HepG2 (cell line): ENCODE measurements around the gene CCDC57. TPM values are rescaled to one million over a fixed set of nuclear protein-coding genes. Genes with fewer than 3 reads are reported as not detected.

Source experiments
- AGO1 ChIP-seq: fragments of 200-400 bp; formaldehyde crosslinking; IDR thresholded peaks from 2 replicates; pipeline ENCODE4 v1.6.1; 2017; ENCODE audit warnings: mild to moderate bottlenecking, low read depth, low read length, moderate library complexity; ENCODE audit not compliant: poor library complexity, severe bottlenecking
- CREB3 ChIP-seq: sonication (generic); formaldehyde crosslinking; IDR thresholded peaks from 2 replicates; pipeline ENCODE4 v1.5.0; 2020; ENCODE audit warnings: missing genetic modification reagents
- GATAD1 ChIP-seq: IDR thresholded peaks from 2 replicates; pipeline ENCODE4 v1.6.1; 2016; ENCODE audit warnings: missing genetic modification reagents, missing compliant biosample characterization
- HNRNPL ChIP-seq: fragments of 200-400 bp; formaldehyde crosslinking; IDR thresholded peaks from 2 replicates; pipeline ENCODE4 v1.6.1; 2017; ENCODE audit warnings: mild to moderate bottlenecking, low read depth, low read length
- HOXA3 ChIP-seq: sonication (generic); formaldehyde crosslinking; IDR thresholded peaks from 2 replicates; pipeline ENCODE4 v1.5.0; 2020; ENCODE audit warnings: missing genetic modification reagents
- KDM3A ChIP-seq: IDR thresholded peaks from 2 replicates; pipeline ENCODE4 v1.6.1; 2018; ENCODE audit warnings: low read depth, missing compliant biosample characterization
- MAFG ChIP-seq: sonication (generic); formaldehyde crosslinking; IDR thresholded peaks from 2 replicates; pipeline ENCODE4 v1.5.1; 2020; ENCODE audit warnings: mild to moderate bottlenecking, missing genetic modification reagents
- MED1 ChIP-seq: sonication (generic); formaldehyde crosslinking; IDR thresholded peaks from 2 replicates; pipeline ENCODE4 v1.4.0; 2020; ENCODE audit warnings: missing genetic modification reagents
- MIER2 ChIP-seq: IDR thresholded peaks from 2 replicates; pipeline ENCODE4 v1.6.1; 2016; ENCODE audit warnings: missing biosample characterization, missing genetic modification reagents
- MTA1 ChIP-seq: sonication (generic); formaldehyde crosslinking; IDR thresholded peaks from 2 replicates; pipeline ENCODE4 v1.4.0; 2020; ENCODE audit warnings: missing genetic modification reagents, mild to moderate bottlenecking, borderline replicate concordance
- NR2C2 ChIP-seq: sonication (generic); formaldehyde crosslinking; IDR thresholded peaks from 2 replicates; pipeline ENCODE4 v1.4.0; 2020; ENCODE audit warnings: missing genetic modification reagents, mild to moderate bottlenecking, moderate library complexity, borderline replicate concordance
- PHF8 ChIP-seq: sonication (generic); formaldehyde crosslinking; IDR thresholded peaks from 2 replicates; pipeline ENCODE4 v1.5.0; 2020; ENCODE audit warnings: missing genetic modification reagents
- REST ChIP-seq, 2 experiments: IDR thresholded peaks; 2 replicates each; pipeline ENCODE4 v1.6.1; 2011 to 2012; ENCODE audit warnings: low read length in 2 of 2, borderline replicate concordance in 1 of 2, low read depth in 1 of 2, mild to moderate bottlenecking in 1 of 2, moderate library complexity in 1 of 2
- SALL1 ChIP-seq: sonication (generic); formaldehyde crosslinking; IDR thresholded peaks from 2 replicates; pipeline ENCODE4 v1.8.0; 2022; ENCODE audit warnings: mild to moderate bottlenecking, missing genetic modification reagents
- SIN3A ChIP-seq: IDR thresholded peaks from 2 replicates; pipeline ENCODE4 v1.6.1; 2011; ENCODE audit warnings: low read depth, mild to moderate bottlenecking, control low read depth, low read length, borderline replicate concordance
- SIN3B ChIP-seq: fragments of 150-350 bp; IDR thresholded peaks from 2 replicates; pipeline ENCODE4 v1.6.1; 2014; ENCODE audit warnings: low read length
- SP2 ChIP-seq: sonication (generic); formaldehyde crosslinking; IDR thresholded peaks from 2 replicates; pipeline ENCODE4 v1.5.1; 2020; ENCODE audit warnings: mild to moderate bottlenecking, missing genetic modification reagents
- ZFP90 ChIP-seq: sonication (generic); formaldehyde crosslinking; IDR thresholded peaks from 2 replicates; pipeline ENCODE4 v1.8.0; 2022; ENCODE audit warnings: missing genetic modification reagents, mild to moderate bottlenecking, inconsistent platforms, borderline replicate concordance
- ZFX ChIP-seq: sonication (generic); formaldehyde crosslinking; IDR thresholded peaks from 2 replicates; pipeline ENCODE4 v1.4.0; 2020; ENCODE audit warnings: mild to moderate bottlenecking, low read depth, missing genetic modification reagents, moderate library complexity
- ZIK1 ChIP-seq: sonication (generic); formaldehyde crosslinking; IDR thresholded peaks from 2 replicates; pipeline ENCODE4 v1.5.0; 2020; ENCODE audit warnings: mild to moderate bottlenecking, low read depth, missing genetic modification reagents, borderline replicate concordance
- ZNF101 ChIP-seq: sonication (generic); formaldehyde crosslinking; IDR thresholded peaks from 2 replicates; pipeline ENCODE4 v1.4.0; 2020; ENCODE audit warnings: mild to moderate bottlenecking, low read depth, missing genetic modification reagents, borderline replicate concordance
- ZNF30 ChIP-seq: sonication (generic); formaldehyde crosslinking; IDR thresholded peaks from 2 replicates; pipeline ENCODE4 v1.5.0; 2020; ENCODE audit warnings: mild to moderate bottlenecking, missing genetic modification reagents
- ZNF563 ChIP-seq: sonication (generic); formaldehyde crosslinking; IDR thresholded peaks from 2 replicates; pipeline ENCODE4 v1.8.0; 2022; ENCODE audit warnings: mild to moderate bottlenecking, moderate library complexity, missing genetic modification reagents
- ZNF672 ChIP-seq: sonication (generic); formaldehyde crosslinking; IDR thresholded peaks from 2 replicates; pipeline ENCODE4 v1.8.1; 2022; ENCODE audit warnings: missing genetic modification reagents
- polyA plus RNA-seq, 8 experiments: library from polyadenylated mRNA; depleted of rRNA in 3 of 8; stranded (reverse) in 7 of 8; unstranded in 1 of 8; fragments of >200 nt; fragmentation: Illumina TruSeq in 4 of 8; extraction: Trizol in 4 of 8; gene quantifications; 2 replicates each; pipeline versions ENCODE4 v1.2.1 to v1.2.3, GENCODE V29; 2011 to 2016; ENCODE audit warnings: low read depth in 4 of 8, missing spikeins in 1 of 8, mixed read lengths in 1 of 8; ENCODE audit not compliant: insufficient read depth in 1 of 8
- total RNA-seq, 5 experiments: library from RNA; depleted of rRNA; stranded (reverse); fragments of >200 nt; fragmentation: Illumina TruSeq; extraction: Trizol; gene quantifications; 2 replicates each; pipeline ENCODE4 v1.2.3, GENCODE V29; 2016; ENCODE audit warnings: low read depth in 1 of 5
- TF ChIP-seq, protein P1 (sequence below), 2 experiments: fragments of 450-650 bp in 1 of 2; sonication (generic) in 1 of 2; formaldehyde crosslinking; IDR thresholded peaks; 2 replicates each; pipeline versions ENCODE4 v1.5.0 to v1.8.0; 2020 to 2022; ENCODE audit warnings: mild to moderate bottlenecking in 1 of 2, missing genetic modification reagents in 1 of 2

Gene CCDC57
- total and polyA plus RNA-seq, 2 of the 13 experiments (the other 11 are each of a cell fraction or from before 2014, with no cell fraction given): 59.3 to 59.9 TPM

DNA sequence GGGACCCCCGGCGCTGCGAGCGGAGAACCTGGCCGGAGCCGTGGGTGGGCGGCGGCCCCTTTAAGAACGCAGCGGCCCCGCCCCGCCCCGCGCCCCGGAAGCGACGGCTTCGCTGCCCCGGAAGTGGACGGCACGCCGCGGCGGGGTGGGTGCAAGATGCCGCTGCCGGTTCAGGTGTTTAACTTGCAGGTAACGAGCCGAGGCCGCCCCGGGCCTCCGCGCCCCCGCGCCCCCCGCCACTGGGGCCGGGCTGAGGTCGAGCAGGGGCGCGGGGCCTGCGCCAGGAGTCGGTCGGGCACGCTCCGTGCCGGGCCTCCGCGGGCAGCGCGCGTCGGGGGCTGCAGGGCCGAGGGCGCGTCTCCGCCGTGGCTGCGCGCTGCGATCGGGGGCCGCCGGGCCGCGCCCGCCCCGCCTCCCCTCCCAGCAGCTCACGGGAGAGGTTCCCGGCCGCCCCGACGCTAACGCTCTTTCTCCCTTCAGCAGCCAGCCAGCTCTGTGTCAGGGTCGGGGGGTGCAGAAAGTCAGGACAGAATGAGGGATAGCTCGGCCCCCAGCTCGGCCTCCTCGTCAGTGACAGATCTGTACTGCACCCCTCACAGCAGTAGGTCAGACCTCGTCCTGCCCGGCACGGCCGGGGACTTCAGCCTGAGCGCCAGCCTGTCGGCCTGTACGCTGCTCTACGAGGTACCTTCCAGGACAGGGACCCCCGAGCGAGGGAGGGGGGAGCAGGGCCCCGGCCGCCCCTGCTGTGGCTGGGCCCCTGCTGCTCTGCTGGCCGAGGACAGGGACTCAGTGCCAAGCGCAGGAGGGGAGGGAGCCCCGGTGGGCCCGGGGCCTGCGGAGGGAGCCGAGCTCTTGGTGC, 160.6 kb downstream of the CCDC57 start, which contains the start of the genes GPS1 and RFNG (continued):
- TF ChIP-seq HOXA3 (CRISPR knock-in tag) (peak; percentile 60; the same call in 1 of the 2 replicates), SIN3A (peak; percentile 67), ZFX (CRISPR knock-in tag) (peak; percentile 65; the same call in 1 of the 2 replicates), ZNF672 (CRISPR knock-in tag) (no peak), ZFP90 (CRISPR knock-in tag) (0 out of 2 replicates have a peak, but pooled peaks have one; percentile 47), REST (IDR thresholded peaks at IDR 0.05; ENCODE audit: borderline replicate concordance in 1 of 2, low read depth in 1 of 2, low read length in 2 of 2) (no peak), SP2 (CRISPR knock-in tag) (peak; percentile 73), SALL1 (CRISPR knock-in tag) (peak; percentile 31; the same call in 1 of the 2 replicates), HNRNPL (0 out of 2 replicates have a peak, but pooled peaks have one; percentile 35), GATAD1 (peak; percentile 92), ZNF30 (no peak), ZNF563 (CRISPR knock-in tag) (peak; percentile 43; the same call in 1 of the 2 replicates), PHF8 (CRISPR knock-in tag) (peak; percentile 1; the same call in 1 of the 2 replicates), KDM3A (CRISPR knock-in tag) (0 out of 2 replicates have a peak, but pooled peaks have one; percentile 24), CREB3 (CRISPR knock-in tag) (no peak), MIER2 (CRISPR knock-in tag) (no peak), ZNF101 (CRISPR knock-in tag) (no peak), MAFG (CRISPR knock-in tag) (no peak), NR2C2 (CRISPR knock-in tag) (peak; percentile 98), MED1 (CRISPR knock-in tag) (peak; percentile 24; the same call in 1 of the 2 replicates), AGO1 (peak; percentile 79), ZIK1 (no peak), MTA1 (no peak), SIN3B (no peak; the same call in 1 of the 2 replicates)
- TF ChIP-seq, protein P1, sequence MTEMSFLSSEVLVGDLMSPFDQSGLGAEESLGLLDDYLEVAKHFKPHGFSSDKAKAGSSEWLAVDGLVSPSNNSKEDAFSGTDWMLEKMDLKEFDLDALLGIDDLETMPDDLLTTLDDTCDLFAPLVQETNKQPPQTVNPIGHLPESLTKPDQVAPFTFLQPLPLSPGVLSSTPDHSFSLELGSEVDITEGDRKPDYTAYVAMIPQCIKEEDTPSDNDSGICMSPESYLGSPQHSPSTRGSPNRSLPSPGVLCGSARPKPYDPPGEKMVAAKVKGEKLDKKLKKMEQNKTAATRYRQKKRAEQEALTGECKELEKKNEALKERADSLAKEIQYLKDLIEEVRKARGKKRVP (CRISPR knock-in tag; IDR thresholded peaks at IDR 0.05): no peak
